Raji (cell line): Measurements from ENCODE around the gene ABCB6.
A peak's percentile ranks its signal among the peaks of the same experiment; 100 is the strongest.

ENCODE experiments used
- POLR2A ChIP-seq: IDR thresholded peaks from 2 replicates; pipeline ENCODE4 v1.6.1; 2011; ENCODE audit warnings: low read depth, low read length, control low read depth; ENCODE audit not compliant: insufficient read depth

The ABCB6 gene

GRCh38 chr2:219186754-219187456 is 31.9 kb downstream of the ABCB6 start:
- no peak for TF ChIP-seq POLR2A

DNA sequence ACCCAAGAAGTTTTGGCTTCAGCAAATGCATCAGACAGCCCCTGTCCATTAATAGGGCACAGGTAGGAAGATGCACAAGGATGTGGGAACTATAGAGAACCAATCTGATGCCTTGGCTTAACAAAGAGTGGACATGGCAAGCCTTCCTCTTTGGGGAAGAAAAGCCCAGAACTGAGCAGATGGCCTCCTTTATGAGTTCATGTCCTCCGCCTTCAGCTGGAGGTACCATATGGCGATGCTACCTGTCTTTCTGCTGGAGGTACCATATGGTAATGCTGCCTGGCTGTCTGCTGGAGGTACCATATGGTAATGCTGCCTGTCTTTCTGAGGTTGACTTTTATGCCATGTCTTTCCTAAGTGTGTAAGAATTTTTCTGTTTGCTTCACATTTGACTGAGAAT is 34.6 kb downstream of the ABCB6 start:
- TF ChIP-seq POLR2A = no peak

DNA sequence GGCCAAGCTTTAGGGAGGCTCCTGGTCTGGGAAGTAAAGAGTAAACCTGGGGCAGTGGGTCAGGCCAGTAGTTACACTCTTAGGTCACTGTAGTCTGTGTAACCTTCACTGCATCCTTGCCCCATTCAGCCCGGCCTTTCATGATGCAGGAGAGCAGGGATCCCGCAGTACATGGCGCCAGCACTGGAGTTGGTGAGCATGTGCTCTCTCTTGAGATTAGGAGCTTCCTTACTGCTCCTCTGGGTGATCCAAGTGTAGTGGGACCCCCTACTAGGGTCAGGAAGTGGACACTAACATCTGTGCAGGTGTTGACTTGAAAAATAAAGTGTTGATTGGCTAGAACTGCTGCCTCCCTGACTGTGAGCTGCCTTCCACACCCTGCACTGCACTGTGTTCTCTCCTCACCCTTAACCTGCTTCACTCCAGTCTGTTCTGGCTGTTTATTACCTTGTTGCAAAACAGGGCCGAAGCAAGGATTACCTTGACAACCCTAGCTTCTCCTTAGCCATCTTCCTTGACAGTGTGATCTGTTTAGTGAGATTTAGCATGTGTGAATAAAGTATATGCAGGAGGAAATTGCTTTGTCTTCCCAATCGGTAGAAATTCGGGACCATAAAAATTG is 35.5 kb downstream of the ABCB6 start:
- no peak for TF ChIP-seq POLR2A

GRCh38 chr2:219182331-219183150 is 36.2 kb downstream of the ABCB6 start:
- no peak for TF ChIP-seq POLR2A

GRCh38 chr2:219181531-219181930 is 37.2 kb downstream of the ABCB6 start:
- TF ChIP-seq POLR2A = no peak

GRCh38 chr2:219180961-219181360 is 37.8 kb downstream of the ABCB6 start:
- no peak for TF ChIP-seq POLR2A

DNA sequence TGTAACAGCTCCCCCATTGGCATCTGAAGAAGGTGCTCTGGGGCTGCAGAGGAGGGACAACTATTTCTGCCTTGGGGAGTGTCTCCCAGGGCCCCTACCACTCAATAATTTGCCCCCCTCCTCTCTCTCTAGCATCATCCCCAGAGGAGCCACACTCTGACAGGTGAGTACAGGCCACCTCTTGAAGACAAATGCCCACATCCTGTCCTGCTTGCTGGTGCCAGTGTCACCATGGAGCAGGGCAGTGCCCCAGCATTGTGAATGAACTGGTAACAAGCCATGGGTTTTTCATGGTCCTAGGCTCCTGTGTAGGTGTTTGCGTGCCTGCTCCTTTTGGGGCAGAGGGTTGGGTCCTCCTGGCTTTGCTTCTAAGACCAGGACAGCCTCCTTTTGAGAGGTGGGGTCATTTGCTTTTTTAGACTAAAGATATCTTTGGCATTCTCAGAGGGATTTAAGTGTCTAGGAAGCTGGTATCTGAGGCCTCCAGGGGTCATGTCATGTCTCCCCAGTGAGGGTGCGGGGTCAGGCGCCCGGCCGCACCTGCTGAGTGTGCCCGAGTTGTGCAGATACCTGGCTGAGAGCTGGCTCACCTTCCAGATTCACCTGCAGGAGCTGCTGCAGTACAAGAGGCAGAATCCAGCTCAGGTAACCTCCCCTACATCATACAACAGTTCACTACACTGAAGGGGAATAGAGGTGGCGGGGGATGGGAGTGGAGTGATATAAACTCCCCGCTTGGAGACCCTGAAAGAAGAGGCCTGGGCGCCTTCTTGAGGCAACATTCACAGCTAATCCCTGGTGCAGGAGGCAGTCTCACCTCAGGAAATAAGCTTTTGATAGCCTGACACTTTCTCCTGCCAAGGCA is 38.9 kb downstream of the ABCB6 start:
- no peak for TF ChIP-seq POLR2A

DNA sequence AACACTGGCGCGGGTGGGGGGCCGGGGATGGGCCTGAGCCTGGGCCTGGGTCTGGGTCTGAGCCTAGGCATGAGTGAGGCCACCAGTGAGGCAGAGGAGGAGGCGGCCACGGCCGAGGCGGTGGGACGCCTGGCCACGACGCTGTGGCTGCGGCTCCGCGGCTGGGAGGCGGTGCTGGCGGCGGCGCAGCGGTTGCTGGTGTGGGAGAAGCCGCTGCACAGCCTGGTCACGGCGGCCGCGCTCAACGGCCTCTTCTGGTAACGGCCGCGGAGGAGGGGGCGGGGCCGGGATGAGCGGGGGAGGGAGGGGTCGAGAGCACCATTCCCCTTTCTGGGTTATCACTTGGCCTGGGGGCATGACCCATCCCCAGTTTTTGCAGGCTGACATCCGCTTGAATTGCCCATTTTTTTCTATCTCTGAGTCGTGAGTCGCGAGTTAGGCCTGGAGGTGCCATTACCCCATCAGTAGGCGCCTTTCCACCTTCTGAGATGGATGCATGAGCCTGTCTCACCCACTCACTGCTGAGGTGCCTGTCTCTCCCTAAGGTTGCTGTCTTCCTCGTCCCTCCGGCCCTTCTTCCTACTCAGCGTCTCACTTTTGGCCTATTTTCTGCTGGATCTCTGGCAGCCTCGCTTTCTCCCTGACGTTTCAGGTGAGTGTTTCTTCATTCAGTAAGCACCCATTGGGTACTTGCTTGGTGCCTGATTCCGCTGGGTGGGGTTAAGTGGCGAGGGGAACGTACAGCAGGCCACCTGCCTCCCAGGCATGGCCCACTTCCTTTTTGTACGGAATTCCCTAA is 40.2 kb downstream of the ABCB6 start:
- TF ChIP-seq POLR2A = 0 out of 2 replicates have a peak, but pooled peaks have one; percentile 9

- peak; percentile 90 for TF ChIP-seq POLR2A
Observed at GRCh38 chr2:219177552-219178376, 41.0 kb downstream of the ABCB6 start, which contains the start of gene RETREG2. RETREG2 (plus strand) TSS chr2:219178275; CDS start chr2:219178353, 78 bp downstream.

DNA sequence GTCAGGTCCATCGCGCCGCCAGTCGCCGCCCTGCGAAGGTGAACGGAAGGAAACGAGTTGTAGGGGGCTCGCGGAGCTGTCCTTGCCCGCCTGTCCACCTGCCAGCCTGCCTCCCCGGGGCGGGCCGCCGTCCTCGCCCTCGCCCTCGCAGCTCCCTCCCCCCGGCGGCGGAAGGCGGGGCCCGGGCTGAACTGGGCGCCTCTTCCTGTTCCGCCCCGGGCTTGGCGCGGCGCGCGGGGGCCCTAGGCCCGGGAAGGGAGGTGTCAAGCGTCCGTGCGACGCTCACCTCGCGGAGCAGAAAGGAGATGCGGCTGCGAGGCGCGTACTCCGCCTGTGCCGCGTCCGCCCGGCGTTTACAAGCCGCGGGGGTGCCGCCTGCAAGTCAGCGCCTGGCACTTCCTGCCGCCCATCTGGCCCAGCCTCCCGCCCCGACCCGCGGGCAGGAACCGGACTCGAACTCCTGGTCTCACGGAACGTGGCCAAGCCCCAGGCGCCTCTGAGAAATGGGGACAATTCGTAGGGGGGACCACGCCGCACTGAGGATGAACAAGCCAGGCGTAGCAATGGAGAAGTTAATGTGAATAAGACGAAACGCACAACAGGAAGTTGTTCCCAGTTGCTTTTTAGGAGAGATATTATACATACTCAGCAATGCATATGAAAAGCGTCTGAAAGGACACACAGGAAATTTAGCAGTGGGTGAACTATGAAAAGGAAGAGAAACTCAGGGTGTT is 41.8 kb downstream of the ABCB6 start, which contains the start of gene CNPPD1:
Gene CNPPD1 (minus strand): TSS at position 108 of the 734 bp plus-strand sequence. CDS start 97 bp downstream, at position 11.
- peak; percentile 94 for TF ChIP-seq POLR2A

DNA sequence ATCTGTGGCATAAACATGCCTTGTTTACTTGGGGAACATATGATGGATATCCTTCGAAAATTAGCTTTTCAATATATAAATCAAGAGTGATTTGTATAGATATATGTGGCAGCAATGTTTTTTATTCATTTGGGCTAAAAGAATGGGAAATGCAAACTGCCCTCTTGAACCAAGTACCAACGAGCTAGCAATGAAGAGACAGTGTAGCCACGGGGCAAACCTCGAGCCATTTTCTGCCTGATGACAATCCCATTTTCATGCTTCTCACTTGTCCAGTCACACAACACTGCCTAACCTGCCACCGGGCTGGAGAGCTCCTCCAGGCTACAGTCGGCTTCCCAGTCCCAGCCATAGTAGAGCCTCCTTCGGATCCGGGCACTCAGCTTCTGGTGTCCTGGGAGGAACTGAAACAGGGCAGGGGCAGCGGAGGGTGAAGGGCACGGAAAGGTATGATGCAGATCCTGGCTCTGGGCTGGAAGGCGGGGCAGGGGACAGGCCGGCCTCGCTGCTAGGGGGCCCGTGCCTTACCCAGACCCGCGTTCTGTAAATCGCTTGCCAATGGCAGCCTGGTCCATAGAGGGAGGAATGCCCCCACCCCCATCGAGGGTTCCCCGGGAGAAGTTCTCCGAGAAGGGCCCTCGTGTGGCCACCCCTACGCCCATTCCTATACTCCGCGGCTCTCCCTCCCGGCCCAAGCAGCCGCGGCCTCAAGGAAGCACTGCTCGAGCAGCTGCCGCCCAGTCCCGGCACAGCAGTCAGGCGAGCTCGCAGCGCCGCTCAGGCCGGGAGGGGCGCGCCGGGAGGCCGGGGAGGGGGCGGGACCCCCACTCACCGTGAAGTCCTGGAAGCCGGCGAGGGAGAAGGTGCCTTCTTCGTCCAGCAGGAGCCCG is 42.6 kb downstream of the ABCB6 start:
- TF ChIP-seq POLR2A = no peak
